HG02840 (cell line): Measurements from ENCODE around the gene SLC25A18.
"Not testable (repeated sequence)": the region's sequence is repeated elsewhere in the genome, so short reads cannot be mapped to it uniquely, and the experiment has no call there.

Source experiments
- ATAC-seq: cut with Tn5 transposase; IDR thresholded peaks from one replicate; pipeline ENCODE4 v1.9.1; 2021; ENCODE audit warnings: mild to moderate bottlenecking, moderate library complexity, moderate number of reproducible peaks; ENCODE audit not compliant: unreplicated experiment, low FRiP score

The SLC25A18 gene

GRCh38 chr22:17603668-17604067, 40.4 kb downstream of the SLC25A18 start:
- ATAC-seq = no peak

GRCh38 chr22:17606496-17606895, 43.2 kb downstream of the SLC25A18 start:
- no peak for ATAC-seq

- ATAC-seq = no peak
These were observed 44.7 kb downstream of the SLC25A18 start for GRCh38 chr22:17607891-17608521.

GRCh38 chr22:17612057-17612456, 48.8 kb downstream of the SLC25A18 start:
- ATAC-seq = no peak

GRCh38 chr22:17613280-17613679, 50.0 kb downstream of the SLC25A18 start:
- no peak for ATAC-seq

GRCh38 chr22:17627961-17628405, 64.7 kb downstream of the SLC25A18 start:
- ATAC-seq = no peak

GRCh38 chr22:17628406-17629172, 65.3 kb downstream of the SLC25A18 start, which contains the start of gene ATP6V1E1:
TSS of gene ATP6V1E1 (minus strand) at chr22:17628749. CDS start at chr22:17628635, 114 bp downstream.
- ATAC-seq = peak; percentile 99

GRCh38 chr22:17629173-17629489, 65.8 kb downstream of the SLC25A18 start:
- no peak for ATAC-seq

GRCh38 chr22:17629641-17630040, 66.3 kb downstream of the SLC25A18 start:
- no peak for ATAC-seq

GRCh38 chr22:17631076-17631565, 67.8 kb downstream of the SLC25A18 start:
- no peak for ATAC-seq

GRCh38 chr22:17633217-17633997, 70.1 kb downstream of the SLC25A18 start:
- ATAC-seq = no peak

GRCh38 chr22:17633998-17634323, 70.7 kb downstream of the SLC25A18 start:
- no peak for ATAC-seq

- ATAC-seq = no peak
These were observed 71.4 kb downstream of the SLC25A18 start for GRCh38 chr22:17634696-17635095.

- not testable (repeated sequence) for ATAC-seq
These were observed 73.6 kb downstream of the SLC25A18 start for GRCh38 chr22:17636850-17637249.

- peak; percentile 5 for ATAC-seq
These were observed 74.3 kb downstream of the SLC25A18 start for GRCh38 chr22:17637490-17638181.

GRCh38 chr22:17638182-17638431, 74.8 kb downstream of the SLC25A18 start:
- peak; percentile 22 for ATAC-seq

- ATAC-seq = peak; percentile 92
These were observed 75.3 kb downstream of the SLC25A18 start, which contains the start of gene BCL2L13 for GRCh38 chr22:17638432-17639246. TSS of gene BCL2L13 (plus strand) at chr22:17638757. CDS start at chr22:17655712, 16,955 bp downstream.

- no peak for ATAC-seq
These were observed 76.0 kb downstream of the SLC25A18 start for GRCh38 chr22:17639247-17639741.
